Panc1 (cell line): ENCODE measurements around the gene C11orf52. TPM values are rescaled to one million over a fixed set of nuclear protein-coding genes. Genes with fewer than 3 reads are reported as not detected.

ENCODE experiments used
- ATAC-seq: fragments of 200-7000 bp; cut with Tn5 transposase; 2 replicates; pipeline ENCODE4 v1.9.1; 2020; ENCODE audit warnings: mild to moderate bottlenecking, moderate library complexity
- BruUV-seq: library from RNA; stranded (reverse); fragments of 400-500 nt; replicated peaks from 2 replicates; lab custom pipeline; 2021; lab: Mats Ljungman, UMichigan
- CTCF ChIA-PET: fragments of 300-600 bp; sonication (Branson Sonifier 250); formaldehyde crosslinking; loops from one replicate; lab custom pipeline; 2022; ENCODE audit warnings: antibody characterized with exemption; lab: Charles Lee
- POLR2A ChIA-PET: fragments of 300-600 bp; sonication (Branson Sonifier 250); formaldehyde crosslinking; loops from one replicate; lab custom pipeline; 2022; ENCODE audit warnings: antibody characterized with exemption; lab: Charles Lee
- DNase-seq: peaks from one replicate; pipeline ENCODE4 v3.0.0-alpha.2; 2010; ENCODE audit warnings: low read depth, low spot score
- H3K27ac ChIP-seq: 2 replicates; pipeline ENCODE4 v1.5.1; 2011; ENCODE audit warnings: mild to moderate bottlenecking, low read length, inconsistent platforms
- H3K27me3 ChIP-seq: fragments of 200-500 bp; sonication (Bioruptor generic); 2 replicates; pipeline ENCODE4 v1.6.0; 2014; ENCODE audit warnings: low read length, inconsistent platforms; ENCODE audit not compliant: control insufficient read depth, insufficient read depth
- H3K36me3 ChIP-seq: fragments of 200-500 bp; sonication (Bioruptor generic); 2 replicates; pipeline ENCODE4 v1.5.1; 2014; ENCODE audit warnings: inconsistent platforms, mild to moderate bottlenecking, low read length, moderate library complexity; ENCODE audit not compliant: control insufficient read depth, insufficient read depth
- H3K4me1 ChIP-seq: 2 replicates; pipeline ENCODE4 v1.5.1; 2011; ENCODE audit warnings: inconsistent platforms, mild to moderate bottlenecking, low read length, moderate library complexity; ENCODE audit not compliant: control insufficient read depth, insufficient read depth
- H3K4me3 ChIP-seq, 2 experiments: 2 replicates each; pipeline ENCODE4 v1.5.1; 2011 to 2012; ENCODE audit warnings: low read depth in 2 of 2, low read length in 2 of 2, mild to moderate bottlenecking in 2 of 2, inconsistent platforms in 1 of 2, moderate library complexity in 1 of 2
- H3K9me3 ChIP-seq: fragments of 200-500 bp; sonication (Bioruptor generic); 2 replicates; pipeline ENCODE4 v1.5.1; 2014; ENCODE audit warnings: low read depth, mild to moderate bottlenecking, inconsistent platforms, low read length, moderate library complexity; ENCODE audit not compliant: control insufficient read depth, insufficient read depth
- POLR2AphosphoS5 ChIP-seq: IDR thresholded peaks from 2 replicates; pipeline ENCODE4 v1.6.1; 2012; ENCODE audit warnings: mild to moderate bottlenecking, low read depth, low read length, moderate library complexity
- SIN3A ChIP-seq: IDR thresholded peaks from 2 replicates; pipeline ENCODE4 v1.6.1; 2012; ENCODE audit warnings: low read depth, mild to moderate bottlenecking, low read length, moderate library complexity, borderline replicate concordance; ENCODE audit not compliant: insufficient read depth
- TCF7L2 ChIP-seq: IDR thresholded peaks from 2 replicates; pipeline ENCODE4 v1.6.1; 2011; ENCODE audit warnings: mild to moderate bottlenecking, low read depth, low read length, inconsistent platforms
- in situ Hi-C: cut with HindIII; loops from 2 replicates; pipeline ENCODE4 v1.10.0; 2016; ENCODE audit warnings: low sequenced_read_pairs, low pct_unique_long_range_greater_than_20kb
- intact Hi-C: fragments of 100-400 bp; cut with micrococcal nuclease; formaldehyde crosslinking; loops from one replicate; pipeline ENCODE4 v1.10.0; 2022; ENCODE audit not compliant: unreplicated experiment
- total RNA-seq: library from RNA; stranded (reverse); gene quantifications from one replicate; pipeline ENCODE4 v1.2.1, GENCODE V29; 2021; ENCODE audit not compliant: unreplicated experiment
- TF ChIP-seq, protein P1 (sequence below), 2 experiments: IDR thresholded peaks; 2 replicates each; pipeline ENCODE4 v1.6.1; 2011 to 2012; ENCODE audit warnings: low read depth in 2 of 2, control low read depth in 1 of 2, low read length in 1 of 2, mild to moderate bottlenecking in 1 of 2, moderate library complexity in 1 of 2; ENCODE audit not compliant: insufficient read depth in 1 of 2
- TF ChIP-seq, protein P2 (sequence below): fragments of 450-650 bp; IDR thresholded peaks from 2 replicates; pipeline ENCODE4 v1.5.1; 2017; ENCODE audit warnings: mild to moderate bottlenecking

The C11orf52 gene
- total RNA-seq, 1 experiment from 2014 or later, result not detected

DNA sequence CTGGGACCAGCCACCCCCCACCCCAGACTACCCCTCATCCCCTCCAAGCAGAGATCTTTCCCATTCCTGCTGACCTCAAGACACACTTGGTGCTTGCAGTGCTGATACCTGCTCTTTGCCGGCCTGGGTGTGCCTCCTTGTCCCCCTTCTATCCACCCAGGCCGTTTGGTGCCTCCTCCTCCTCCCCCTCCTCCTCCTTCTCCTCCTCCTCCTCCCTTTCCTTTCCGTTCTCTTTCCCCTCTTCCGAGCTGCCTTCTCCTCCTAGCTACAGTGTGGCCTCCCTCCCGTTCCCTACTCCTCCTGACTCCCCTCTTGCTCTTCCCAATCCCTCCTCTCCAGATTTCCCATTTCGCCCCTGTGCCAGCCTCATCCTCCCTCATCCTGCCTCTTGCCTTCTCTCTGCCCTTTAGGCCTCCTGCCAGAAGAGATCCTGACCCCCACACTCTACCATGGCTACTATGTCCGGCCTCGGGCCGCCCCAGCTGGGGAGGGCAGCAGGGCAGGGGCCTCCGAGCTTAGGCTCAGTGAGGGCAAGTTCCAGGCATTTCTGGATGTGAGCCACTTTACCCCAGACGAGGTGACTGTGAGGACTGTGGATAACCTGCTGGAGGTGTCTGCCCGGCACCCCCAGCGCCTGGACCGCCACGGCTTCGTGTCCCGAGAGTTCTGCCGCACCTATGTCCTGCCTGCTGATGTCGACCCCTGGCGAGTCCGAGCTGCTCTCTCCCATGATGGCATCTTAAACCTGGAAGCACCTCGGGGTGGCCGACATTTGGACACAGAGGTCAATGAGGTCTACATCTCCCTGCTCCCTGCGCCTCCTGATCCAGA lies 5.5 kb upstream of the C11orf52 start:
- BruUV-seq, result no TSS peak
- Histone ChIP-seq H3K4me1 (peaks cover 8% of the 10 kb centered on the region), H3K9me3 (no peaks in the 10 kb centered on the region), H3K4me3 (no peak overlapping the region), H3K36me3 (no peaks in the 10 kb centered on the region), H3K27ac (no peak overlapping the region), H3K27me3 (peaks cover 12% of the 10 kb centered on the region)
- intact Hi-C loops, result no loop called here
- ChIA-PET CTCF (no interaction called here), POLR2A (no interaction called here)
- in situ Hi-C loops, result no loop called here
- ATAC-seq (no peak), DNase-seq (no peak)
- TF ChIP-seq, protein P1, sequence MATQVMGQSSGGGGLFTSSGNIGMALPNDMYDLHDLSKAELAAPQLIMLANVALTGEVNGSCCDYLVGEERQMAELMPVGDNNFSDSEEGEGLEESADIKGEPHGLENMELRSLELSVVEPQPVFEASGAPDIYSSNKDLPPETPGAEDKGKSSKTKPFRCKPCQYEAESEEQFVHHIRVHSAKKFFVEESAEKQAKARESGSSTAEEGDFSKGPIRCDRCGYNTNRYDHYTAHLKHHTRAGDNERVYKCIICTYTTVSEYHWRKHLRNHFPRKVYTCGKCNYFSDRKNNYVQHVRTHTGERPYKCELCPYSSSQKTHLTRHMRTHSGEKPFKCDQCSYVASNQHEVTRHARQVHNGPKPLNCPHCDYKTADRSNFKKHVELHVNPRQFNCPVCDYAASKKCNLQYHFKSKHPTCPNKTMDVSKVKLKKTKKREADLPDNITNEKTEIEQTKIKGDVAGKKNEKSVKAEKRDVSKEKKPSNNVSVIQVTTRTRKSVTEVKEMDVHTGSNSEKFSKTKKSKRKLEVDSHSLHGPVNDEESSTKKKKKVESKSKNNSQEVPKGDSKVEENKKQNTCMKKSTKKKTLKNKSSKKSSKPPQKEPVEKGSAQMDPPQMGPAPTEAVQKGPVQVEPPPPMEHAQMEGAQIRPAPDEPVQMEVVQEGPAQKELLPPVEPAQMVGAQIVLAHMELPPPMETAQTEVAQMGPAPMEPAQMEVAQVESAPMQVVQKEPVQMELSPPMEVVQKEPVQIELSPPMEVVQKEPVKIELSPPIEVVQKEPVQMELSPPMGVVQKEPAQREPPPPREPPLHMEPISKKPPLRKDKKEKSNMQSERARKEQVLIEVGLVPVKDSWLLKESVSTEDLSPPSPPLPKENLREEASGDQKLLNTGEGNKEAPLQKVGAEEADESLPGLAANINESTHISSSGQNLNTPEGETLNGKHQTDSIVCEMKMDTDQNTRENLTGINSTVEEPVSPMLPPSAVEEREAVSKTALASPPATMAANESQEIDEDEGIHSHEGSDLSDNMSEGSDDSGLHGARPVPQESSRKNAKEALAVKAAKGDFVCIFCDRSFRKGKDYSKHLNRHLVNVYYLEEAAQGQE (IDR thresholded peaks at IDR 0.05; ENCODE audit: insufficient read depth in 1 of 2, low read depth in 2 of 2, low read length in 1 of 2), result no peak
- TF ChIP-seq POLR2AphosphoS5 (no peak), TCF7L2 (no peak), SIN3A (no peak)
- TF ChIP-seq, protein P2, sequence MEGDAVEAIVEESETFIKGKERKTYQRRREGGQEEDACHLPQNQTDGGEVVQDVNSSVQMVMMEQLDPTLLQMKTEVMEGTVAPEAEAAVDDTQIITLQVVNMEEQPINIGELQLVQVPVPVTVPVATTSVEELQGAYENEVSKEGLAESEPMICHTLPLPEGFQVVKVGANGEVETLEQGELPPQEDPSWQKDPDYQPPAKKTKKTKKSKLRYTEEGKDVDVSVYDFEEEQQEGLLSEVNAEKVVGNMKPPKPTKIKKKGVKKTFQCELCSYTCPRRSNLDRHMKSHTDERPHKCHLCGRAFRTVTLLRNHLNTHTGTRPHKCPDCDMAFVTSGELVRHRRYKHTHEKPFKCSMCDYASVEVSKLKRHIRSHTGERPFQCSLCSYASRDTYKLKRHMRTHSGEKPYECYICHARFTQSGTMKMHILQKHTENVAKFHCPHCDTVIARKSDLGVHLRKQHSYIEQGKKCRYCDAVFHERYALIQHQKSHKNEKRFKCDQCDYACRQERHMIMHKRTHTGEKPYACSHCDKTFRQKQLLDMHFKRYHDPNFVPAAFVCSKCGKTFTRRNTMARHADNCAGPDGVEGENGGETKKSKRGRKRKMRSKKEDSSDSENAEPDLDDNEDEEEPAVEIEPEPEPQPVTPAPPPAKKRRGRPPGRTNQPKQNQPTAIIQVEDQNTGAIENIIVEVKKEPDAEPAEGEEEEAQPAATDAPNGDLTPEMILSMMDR, result no peak

GRCh38 chr11:111913997-111914396 lies 4.7 kb upstream of the C11orf52 start:
- in situ Hi-C loops (no loop called here), intact Hi-C loops (no loop called here)
- ATAC-seq, result no peak
- H3K27ac ChIP-seq, result no peak overlapping the region
- no peaks in the 10 kb centered on the region for H3K36me3 ChIP-seq
- POLR2A ChIA-PET, result interaction anchor here (0.6 kb wide), 1 partner anchor 13 kb away, joined by 3 read pairs; no protein-coding TSS in a partner anchor
- peaks cover 11% of the 10 kb centered on the region for H3K27me3 ChIP-seq
- TF ChIP-seq SIN3A, result no peak
- no peak for TF ChIP-seq TCF7L2
- TF ChIP-seq, protein P1 (IDR thresholded peaks at IDR 0.05; ENCODE audit: insufficient read depth in 1 of 2, low read depth in 2 of 2, low read length in 1 of 2), result no peak
- TF ChIP-seq, protein P2, result no peak
- TF ChIP-seq POLR2AphosphoS5, result no peak
- H3K9me3 ChIP-seq, result no peaks in the 10 kb centered on the region
- CTCF ChIA-PET, result no interaction called here
- H3K4me1 ChIP-seq, result peaks cover 8% of the 10 kb centered on the region
- no peak for DNase-seq
- BruUV-seq, result no TSS peak
- no peak overlapping the region for H3K4me3 ChIP-seq
